ENCODE data around the gene BTNL3.
"Not testable (repeated sequence)": the region's sequence is repeated elsewhere in the genome, so short reads cannot be mapped to it uniquely, and the experiment has no call there.

BTNL3 gene

GRCh38 chr5:180988592-180988991 lies at the start of gene BTNL3:
Gene BTNL3 (plus strand): TSS chr5:180988846. CDS start chr5:180989029, 183 bp downstream.
- DNase-seq: no peak

GRCh38 chr5:180950291-180950949 lies 38.2 kb upstream of the BTNL3 start:
- no peak for DNase-seq

- no peak for DNase-seq
These were observed 29.0 kb upstream of the BTNL3 start for GRCh38 chr5:180959661-180960060.

- no peak for DNase-seq
These were observed 28.4 kb upstream of the BTNL3 start for GRCh38 chr5:180960209-180960608.

- no peak for DNase-seq
These were observed 19.2 kb upstream of the BTNL3 start for GRCh38 chr5:180969406-180969805.

- no peak for DNase-seq
These were observed 18.3 kb upstream of the BTNL3 start for GRCh38 chr5:180970336-180970735.

GRCh38 chr5:180970875-180971274 lies 17.8 kb upstream of the BTNL3 start:
- DNase-seq: no peak

GRCh38 chr5:180974612-180975315 lies 13.9 kb upstream of the BTNL3 start:
- no peak for DNase-seq

GRCh38 chr5:180975338-180975737 lies 13.3 kb upstream of the BTNL3 start:
- DNase-seq: no peak

GRCh38 chr5:180976518-180976917 lies 12.1 kb upstream of the BTNL3 start:
- no peak for DNase-seq

GRCh38 chr5:180977852-180978251 lies 10.8 kb upstream of the BTNL3 start:
- no peak for DNase-seq

- DNase-seq: no peak
These were observed 6.5 kb upstream of the BTNL3 start for GRCh38 chr5:180982008-180982741.

GRCh38 chr5:180988016-180988415 lies 630 bp upstream of the BTNL3 start:
- no peak for DNase-seq

- DNase-seq: peak; percentile 0
These were observed 1.6 kb downstream of the BTNL3 start for GRCh38 chr5:180990086-180990881.

GRCh38 chr5:180990882-180991242 lies 2.2 kb downstream of the BTNL3 start:
- DNase-seq: peak; percentile 2

- DNase-seq: no peak
These were observed 13.3 kb downstream of the BTNL3 start for GRCh38 chr5:181001947-181002346.

- DNase-seq: no peak
These were observed 17.1 kb downstream of the BTNL3 start for GRCh38 chr5:181005791-181006190.

- DNase-seq: no peak
These were observed 19.5 kb downstream of the BTNL3 start for GRCh38 chr5:181008136-181008535.

GRCh38 chr5:181010018-181010417 lies 21.4 kb downstream of the BTNL3 start:
- not testable (repeated sequence) for DNase-seq

- DNase-seq: not testable (repeated sequence)
These were observed 26.0 kb downstream of the BTNL3 start for GRCh38 chr5:181014654-181015053.

- DNase-seq: not testable (repeated sequence)
These were observed 28.8 kb downstream of the BTNL3 start for GRCh38 chr5:181017448-181017847.

GRCh38 chr5:181020688-181021087 lies 32.0 kb downstream of the BTNL3 start:
- DNase-seq: no peak

Data from eye (tissue), 1 donor.